ENCODE results near the gene VGLL3.
"Not testable (repeated sequence)": the region's sequence is repeated elsewhere in the genome, so short reads cannot be mapped to it uniquely, and the experiment has no call there.

VGLL3 gene

GRCh38 chr3:86988235-86988634, 2.7 kb downstream of the VGLL3 start:
- H3K27me3 ChIP-seq (ENCODE audit: control insufficient read depth, insufficient read depth, low read length), result no peaks in the 10 kb centered on the region
- H3K4me3 ChIP-seq (ENCODE audit: low read length), result peak overlapping the region; percentile 95
- H3K4me1 ChIP-seq (ENCODE audit: control insufficient read depth, insufficient read depth, low read length), result peaks cover 61% of the 10 kb centered on the region
- H3K9ac ChIP-seq (ENCODE audit: low read depth, low read length), result peak overlapping the region; percentile 98
- H3K36me3 ChIP-seq (ENCODE audit: insufficient read depth, low read length), result peaks cover 4% of the 10 kb centered on the region
- no peaks in the 10 kb centered on the region for H3K9me3 ChIP-seq (replicated peaks; ENCODE audit: low read length)
- H3K4me2 ChIP-seq (ENCODE audit: low read length), result peak overlapping the region; percentile 77

- Histone ChIP-seq H3K36me3 (ENCODE audit: insufficient read depth, low read length) (peaks cover 4% of the 10 kb centered on the region), H3K4me3 (ENCODE audit: low read length) (peak overlapping the region; percentile 60), H3K9ac (ENCODE audit: low read depth, low read length) (peak overlapping the region; percentile 98), H3K4me2 (ENCODE audit: low read length) (peak overlapping the region; percentile 77), H3K27me3 (ENCODE audit: control insufficient read depth, insufficient read depth, low read length) (no peaks in the 10 kb centered on the region), H3K4me1 (ENCODE audit: control insufficient read depth, insufficient read depth, low read length) (peaks cover 63% of the 10 kb centered on the region), H3K9me3 (replicated peaks; ENCODE audit: low read length) (no peaks in the 10 kb centered on the region)
These were observed 3.6 kb downstream of the VGLL3 start for GRCh38 chr3:86987421-86987715.

- Histone ChIP-seq H3K27me3 (ENCODE audit: control insufficient read depth, insufficient read depth, low read length) (no peaks in the 10 kb centered on the region), H3K4me1 (ENCODE audit: control insufficient read depth, insufficient read depth, low read length) (peaks cover 63% of the 10 kb centered on the region), H3K4me2 (ENCODE audit: low read length) (peak overlapping the region; percentile 77), H3K4me3 (ENCODE audit: low read length) (peak overlapping the region; percentile 60), H3K36me3 (ENCODE audit: insufficient read depth, low read length) (peaks cover 4% of the 10 kb centered on the region), H3K9me3 (replicated peaks; ENCODE audit: low read length) (no peaks in the 10 kb centered on the region), H3K9ac (ENCODE audit: low read depth, low read length) (peak overlapping the region; percentile 98)
These were observed 4.1 kb downstream of the VGLL3 start for GRCh38 chr3:86986671-86987420.

GRCh38 chr3:86985181-86985826, 5.6 kb downstream of the VGLL3 start:
- no peaks in the 10 kb centered on the region for H3K9me3 ChIP-seq (replicated peaks; ENCODE audit: low read length)
- no peaks in the 10 kb centered on the region for H3K27me3 ChIP-seq (ENCODE audit: control insufficient read depth, insufficient read depth, low read length)
- peaks cover 4% of the 10 kb centered on the region for H3K36me3 ChIP-seq (ENCODE audit: insufficient read depth, low read length)
- peak overlapping the region; percentile 98 for H3K9ac ChIP-seq (ENCODE audit: low read depth, low read length)
- peaks cover 73% of the 10 kb centered on the region for H3K4me1 ChIP-seq (ENCODE audit: control insufficient read depth, insufficient read depth, low read length)
- peak overlapping the region; percentile 60 for H3K4me3 ChIP-seq (ENCODE audit: low read length)
- H3K4me2 ChIP-seq (ENCODE audit: low read length), result peak overlapping the region; percentile 77

GRCh38 chr3:86984271-86984670, 6.7 kb downstream of the VGLL3 start:
- Histone ChIP-seq H3K9ac (ENCODE audit: low read depth, low read length) (peak overlapping the region; percentile 98), H3K4me1 (ENCODE audit: control insufficient read depth, insufficient read depth, low read length) (peaks cover 83% of the 10 kb centered on the region)

GRCh38 chr3:86982883-86983282, 8.1 kb downstream of the VGLL3 start:
- Histone ChIP-seq H3K36me3 (ENCODE audit: insufficient read depth, low read length) (peaks cover 10% of the 10 kb centered on the region), H3K9me3 (replicated peaks; ENCODE audit: low read length) (no peaks in the 10 kb centered on the region), H3K9ac (ENCODE audit: low read depth, low read length) (peak overlapping the region; percentile 98), H3K4me3 (ENCODE audit: low read length) (peak overlapping the region; percentile 50), H3K4me1 (ENCODE audit: control insufficient read depth, insufficient read depth, low read length) (peaks cover 96% of the 10 kb centered on the region), H3K27me3 (ENCODE audit: control insufficient read depth, insufficient read depth, low read length) (no peaks in the 10 kb centered on the region), H3K4me2 (ENCODE audit: low read length) (peak overlapping the region; percentile 77)

More at GRCh38 chr3:86984271-86984670, 6.7 kb downstream of the VGLL3 start:
- Histone ChIP-seq H3K4me3 (ENCODE audit: low read length) (peak overlapping the region; percentile 60), H3K36me3 (ENCODE audit: insufficient read depth, low read length) (peaks cover 3% of the 10 kb centered on the region), H3K27me3 (ENCODE audit: control insufficient read depth, insufficient read depth, low read length) (no peaks in the 10 kb centered on the region), H3K9me3 (replicated peaks; ENCODE audit: low read length) (no peaks in the 10 kb centered on the region), H3K4me2 (ENCODE audit: low read length) (peak overlapping the region; percentile 77)

GRCh38 chr3:86978111-86978551, 12.8 kb downstream of the VGLL3 start:
- H3K36me3 ChIP-seq (ENCODE audit: insufficient read depth, low read length), result peaks cover 48% of the 10 kb centered on the region
- H3K4me3 ChIP-seq (ENCODE audit: low read length), result peak overlapping the region; percentile 48
- peak overlapping the region; percentile 98 for H3K9ac ChIP-seq (ENCODE audit: low read depth, low read length)
- no peaks in the 10 kb centered on the region for H3K9me3 ChIP-seq (replicated peaks; ENCODE audit: low read length)
- H3K27me3 ChIP-seq (ENCODE audit: control insufficient read depth, insufficient read depth, low read length), result no peaks in the 10 kb centered on the region
- peak overlapping the region; percentile 57 for H3K4me2 ChIP-seq (ENCODE audit: low read length)
- peaks cover 74% of the 10 kb centered on the region for H3K4me1 ChIP-seq (ENCODE audit: control insufficient read depth, insufficient read depth, low read length)

GRCh38 chr3:86976219-86976618, 14.7 kb downstream of the VGLL3 start:
- H3K4me2 ChIP-seq (ENCODE audit: low read length), result no peak overlapping the region
- no peak overlapping the region for H3K9ac ChIP-seq (ENCODE audit: low read depth, low read length)
- H3K9me3 ChIP-seq (replicated peaks; ENCODE audit: low read length), result no peaks in the 10 kb centered on the region
- H3K4me3 ChIP-seq (ENCODE audit: low read length), result no peak overlapping the region
- H3K36me3 ChIP-seq (ENCODE audit: insufficient read depth, low read length), result peaks cover 63% of the 10 kb centered on the region
- no peaks in the 10 kb centered on the region for H3K27me3 ChIP-seq (ENCODE audit: control insufficient read depth, insufficient read depth, low read length)
- peaks cover 66% of the 10 kb centered on the region for H3K4me1 ChIP-seq (ENCODE audit: control insufficient read depth, insufficient read depth, low read length)

- not testable (repeated sequence) for H3K4me3 ChIP-seq (ENCODE audit: low read length); H3K27me3 ChIP-seq (ENCODE audit: control insufficient read depth, insufficient read depth, low read length); H3K9me3 ChIP-seq (replicated peaks; ENCODE audit: low read length)
- peak overlapping the region; percentile 48 for H3K4me2 ChIP-seq (ENCODE audit: low read length)
- H3K9ac ChIP-seq (ENCODE audit: low read depth, low read length), result peak overlapping the region; percentile 21
- H3K4me1 ChIP-seq (ENCODE audit: control insufficient read depth, insufficient read depth, low read length), result peaks cover 45% of the 10 kb centered on the region
- peaks cover 76% of the 10 kb centered on the region for H3K36me3 ChIP-seq (ENCODE audit: insufficient read depth, low read length)
These were observed 16.8 kb downstream of the VGLL3 start for GRCh38 chr3:86974177-86974576.

- H3K36me3 ChIP-seq (ENCODE audit: insufficient read depth, low read length), result peaks cover 81% of the 10 kb centered on the region
- no peaks in the 10 kb centered on the region for H3K9me3 ChIP-seq (replicated peaks; ENCODE audit: low read length)
These were observed 17.5 kb downstream of the VGLL3 start for GRCh38 chr3:86973440-86973839.

GRCh38 chr3:86969500-86970189, 21.3 kb downstream of the VGLL3 start:
- Histone ChIP-seq H3K4me2 (ENCODE audit: low read length) (no peak overlapping the region), H3K27me3 (ENCODE audit: control insufficient read depth, insufficient read depth, low read length) (no peaks in the 10 kb centered on the region), H3K4me1 (ENCODE audit: control insufficient read depth, insufficient read depth, low read length) (peaks cover 29% of the 10 kb centered on the region), H3K4me3 (ENCODE audit: low read length) (no peak overlapping the region), H3K9ac (ENCODE audit: low read depth, low read length) (no peak overlapping the region), H3K36me3 (ENCODE audit: insufficient read depth, low read length) (peaks cover 79% of the 10 kb centered on the region), H3K9me3 (replicated peaks; ENCODE audit: low read length) (no peaks in the 10 kb centered on the region)

More at GRCh38 chr3:86973440-86973839, 17.5 kb downstream of the VGLL3 start:
- Histone ChIP-seq H3K4me3 (ENCODE audit: low read length) (no peak overlapping the region), H3K4me1 (ENCODE audit: control insufficient read depth, insufficient read depth, low read length) (peaks cover 38% of the 10 kb centered on the region), H3K4me2 (ENCODE audit: low read length) (peak overlapping the region; percentile 48), H3K9ac (ENCODE audit: low read depth, low read length) (peak overlapping the region; percentile 21), H3K27me3 (ENCODE audit: control insufficient read depth, insufficient read depth, low read length) (no peaks in the 10 kb centered on the region)
